Fibroblast of lung (primary cell): ENCODE data around the gene FSHR. TPM values are rescaled to one million over a fixed set of nuclear protein-coding genes. Genes with fewer than 3 reads are reported as not detected.

Experiments
- DNase-seq, 2 donors: peaks; one replicate each; pipeline versions ENCODE4 v3.0.0 to v3.0.0-alpha.2; 2010; ENCODE audit warnings: low read depth in 2 of 2
- H2AFZ ChIP-seq: 2 replicates; pipeline ENCODE4 v1.5.1; 2012; ENCODE audit warnings: low read length, control low read depth, inconsistent platforms
- H3K27ac ChIP-seq: 2 replicates; pipeline ENCODE4 v1.5.1; 2011; ENCODE audit warnings: low read length, control low read depth; ENCODE audit not compliant: insufficient read depth
- H3K27me3 ChIP-seq: 2 replicates; pipeline ENCODE4 v1.5.1; 2011; ENCODE audit warnings: mild to moderate bottlenecking, low read length; ENCODE audit not compliant: control insufficient read depth, insufficient read depth
- H3K36me3 ChIP-seq: 2 replicates; pipeline ENCODE4 v1.5.1; 2011; ENCODE audit warnings: low read length; ENCODE audit not compliant: control insufficient read depth, insufficient read depth
- H3K4me1 ChIP-seq: 2 replicates; pipeline ENCODE4 v1.5.1; 2011; ENCODE audit warnings: low read length; ENCODE audit not compliant: control insufficient read depth, insufficient read depth; ENCODE audit errors: extremely low read depth
- H3K4me2 ChIP-seq: 2 replicates; pipeline ENCODE4 v1.5.1; 2011; ENCODE audit warnings: low read length, control low read depth; ENCODE audit not compliant: insufficient read depth; ENCODE audit errors: extremely low read depth
- H3K4me3 ChIP-seq, 4 experiments: fragments of 200-600 bp in 1 of 4; sonication (generic) in 1 of 4; replicated peaks in 1 of 4; 2 replicates each; pipeline ENCODE4 v1.5.1; 2011 to 2016; ENCODE audit warnings: low read length in 4 of 4, low read depth in 3 of 4, mild to moderate bottlenecking in 3 of 4, control low read depth in 2 of 4, inconsistent platforms in 1 of 4, mixed read lengths in 1 of 4; ENCODE audit not compliant: insufficient read depth in 1 of 4; ENCODE audit errors: control extremely low read depth in 1 of 4
- H3K79me2 ChIP-seq: 2 replicates; pipeline ENCODE4 v1.5.1; 2012; ENCODE audit warnings: mild to moderate bottlenecking, low read length, inconsistent platforms; ENCODE audit not compliant: control insufficient read depth, insufficient read depth
- H3K9ac ChIP-seq: 2 replicates; pipeline ENCODE4 v1.5.1; 2011; ENCODE audit warnings: mild to moderate bottlenecking, low read length, control low read depth; ENCODE audit not compliant: insufficient read depth
- H3K9me3 ChIP-seq: 2 replicates; pipeline ENCODE4 v1.5.1; 2012; ENCODE audit warnings: low read depth, low read length; ENCODE audit not compliant: control insufficient read depth, insufficient read depth
- H4K20me1 ChIP-seq: 2 replicates; pipeline ENCODE4 v1.5.1; 2011; ENCODE audit warnings: low read length; ENCODE audit not compliant: control insufficient read depth, insufficient read depth; ENCODE audit errors: extremely low read depth
- CTCF ChIP-seq, 2 donors: IDR thresholded peaks in 1 of 2; conservative IDR thresholded peaks in 1 of 2; 1 replicate in 1 of 2; 2 replicates in 1 of 2; pipeline ENCODE4 v1.5.1; 2011 to 2012; ENCODE audit warnings: low read length in 2 of 2, control low read depth in 1 of 2, inconsistent platforms in 1 of 2, low read depth in 1 of 2, mild to moderate bottlenecking in 1 of 2
- EZH2 ChIP-seq: IDR thresholded peaks from 2 replicates; pipeline ENCODE4 v1.5.1; 2012; ENCODE audit warnings: low read length, control low read depth, mild to moderate bottlenecking; ENCODE audit errors: missing control alignments
- polyA plus RNA-seq, 2 donors: library from polyadenylated mRNA; depleted of rRNA in 1 of 2; stranded (reverse) in 1 of 2; unstranded in 1 of 2; fragments of >200 nt; gene quantifications; 2 replicates each; pipeline ENCODE4 v1.2.1, GENCODE V29; 2011 to 2012; ENCODE audit warnings: missing spikeins in 1 of 2
- total RNA-seq: library from RNA; depleted of rRNA; stranded (reverse); fragments of >200 nt; gene quantifications from 2 replicates; pipeline ENCODE4 v1.2.1, GENCODE V29; 2014

Gene FSHR
- total and polyA plus RNA-seq, 2 donors (not counting 1 experiment from before 2014, with no cell fraction given): not detected

GRCh38 chr2:49080681-49081080 is 73.6 kb downstream of the FSHR start:
- Histone ChIP-seq H4K20me1 (no peaks in the 10 kb centered on the region), H3K9me3 (no peaks in the 10 kb centered on the region), H3K4me3 (no peak overlapping the region), H3K36me3 (no peaks in the 10 kb centered on the region), H3K27ac (no peak overlapping the region), H3K9ac (no peak overlapping the region), H3K27me3 (no peaks in the 10 kb centered on the region), H2AFZ (no peak overlapping the region), H3K4me1 (no peaks in the 10 kb centered on the region), H3K79me2 (no peaks in the 10 kb centered on the region), H3K4me2 (no peak overlapping the region)
- TF ChIP-seq CTCF (conservative IDR thresholded peaks at IDR 0.05 in 1 of 2, IDR thresholded peaks at IDR 0.05 in 1 of 2; ENCODE audit: low read depth in 1 of 2, low read length in 2 of 2) (no peak), EZH2 (no peak)
- no peak for DNase-seq

GRCh38 chr2:49070716-49071115 is 83.6 kb downstream of the FSHR start:
- no peaks in the 10 kb centered on the region for H4K20me1 ChIP-seq
- DNase-seq: no peak

GRCh38 chr2:49069829-49070228 is 84.5 kb downstream of the FSHR start:
- no peak overlapping the region for H3K9ac ChIP-seq
- H3K9me3 ChIP-seq: no peaks in the 10 kb centered on the region
- H3K4me3 ChIP-seq: no peak overlapping the region
- no peak overlapping the region for H3K4me2 ChIP-seq
- H3K4me1 ChIP-seq: no peaks in the 10 kb centered on the region
- H2AFZ ChIP-seq: no peak overlapping the region
- DNase-seq: no peak
- H3K36me3 ChIP-seq: no peaks in the 10 kb centered on the region
- H3K79me2 ChIP-seq: no peaks in the 10 kb centered on the region
- H4K20me1 ChIP-seq: no peaks in the 10 kb centered on the region
- no peak for TF ChIP-seq EZH2
- no peak for TF ChIP-seq CTCF (conservative IDR thresholded peaks at IDR 0.05 in 1 of 2, IDR thresholded peaks at IDR 0.05 in 1 of 2; ENCODE audit: low read depth in 1 of 2, low read length in 2 of 2)
- no peaks in the 10 kb centered on the region for H3K27me3 ChIP-seq
- H3K27ac ChIP-seq: no peak overlapping the region

More at GRCh38 chr2:49070716-49071115, 83.6 kb downstream of the FSHR start:
- Histone ChIP-seq H3K27ac (no peak overlapping the region), H3K36me3 (no peaks in the 10 kb centered on the region), H3K4me1 (no peaks in the 10 kb centered on the region), H3K9ac (no peak overlapping the region), H3K9me3 (no peaks in the 10 kb centered on the region), H3K79me2 (no peaks in the 10 kb centered on the region), H3K27me3 (no peaks in the 10 kb centered on the region), H3K4me3 (no peak overlapping the region), H3K4me2 (no peak overlapping the region), H2AFZ (no peak overlapping the region)
- no peak for TF ChIP-seq EZH2
- no peak for TF ChIP-seq CTCF (conservative IDR thresholded peaks at IDR 0.05 in 1 of 2, IDR thresholded peaks at IDR 0.05 in 1 of 2; ENCODE audit: low read depth in 1 of 2, low read length in 2 of 2)
